OCI-LY3 (cell line): Measurements from ENCODE around the gene STK32B.

Experiments used
- EZH2phosphoT487 ChIP-seq: fragments of 200-600 bp; shearing (Covaris generic); IDR thresholded peaks from 2 replicates; pipeline ENCODE4 v1.6.1; 2018; ENCODE audit warnings: antibody characterized with exemption, mixed run types, low read depth
- TF ChIP-seq, protein P1 (sequence below): fragments of 200-600, 300-600 bp; sonication (generic); IDR thresholded peaks from 2 replicates; pipeline ENCODE4 v1.5.1; 2014; ENCODE audit warnings: antibody characterized with exemption, low read length, low read depth

DNA sequence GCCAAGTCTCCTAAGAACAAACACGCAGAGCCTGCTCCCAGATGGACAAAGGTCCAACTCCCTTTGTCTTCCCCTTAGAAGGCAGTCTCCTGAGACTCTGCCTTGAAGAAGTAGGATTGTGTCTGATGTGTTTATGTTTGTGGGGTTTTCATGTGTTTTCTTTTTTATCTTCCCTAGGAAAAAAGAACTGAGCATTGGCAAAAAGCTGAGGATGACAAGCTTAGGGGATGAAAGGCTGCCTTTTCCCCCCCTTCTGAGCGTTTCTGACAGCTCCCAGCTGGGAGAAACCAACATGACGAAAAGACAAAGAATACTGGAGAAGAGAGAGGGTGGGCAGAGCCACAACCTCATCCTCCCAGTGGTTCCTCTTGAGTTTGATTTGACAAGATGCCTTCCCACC, 475.9 kb downstream of the STK32B start:
- TF ChIP-seq, protein P1, sequence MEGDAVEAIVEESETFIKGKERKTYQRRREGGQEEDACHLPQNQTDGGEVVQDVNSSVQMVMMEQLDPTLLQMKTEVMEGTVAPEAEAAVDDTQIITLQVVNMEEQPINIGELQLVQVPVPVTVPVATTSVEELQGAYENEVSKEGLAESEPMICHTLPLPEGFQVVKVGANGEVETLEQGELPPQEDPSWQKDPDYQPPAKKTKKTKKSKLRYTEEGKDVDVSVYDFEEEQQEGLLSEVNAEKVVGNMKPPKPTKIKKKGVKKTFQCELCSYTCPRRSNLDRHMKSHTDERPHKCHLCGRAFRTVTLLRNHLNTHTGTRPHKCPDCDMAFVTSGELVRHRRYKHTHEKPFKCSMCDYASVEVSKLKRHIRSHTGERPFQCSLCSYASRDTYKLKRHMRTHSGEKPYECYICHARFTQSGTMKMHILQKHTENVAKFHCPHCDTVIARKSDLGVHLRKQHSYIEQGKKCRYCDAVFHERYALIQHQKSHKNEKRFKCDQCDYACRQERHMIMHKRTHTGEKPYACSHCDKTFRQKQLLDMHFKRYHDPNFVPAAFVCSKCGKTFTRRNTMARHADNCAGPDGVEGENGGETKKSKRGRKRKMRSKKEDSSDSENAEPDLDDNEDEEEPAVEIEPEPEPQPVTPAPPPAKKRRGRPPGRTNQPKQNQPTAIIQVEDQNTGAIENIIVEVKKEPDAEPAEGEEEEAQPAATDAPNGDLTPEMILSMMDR: no peak
- no peak for TF ChIP-seq EZH2phosphoT487
